ENCODE measurements around the gene BCAR3.

DNA sequence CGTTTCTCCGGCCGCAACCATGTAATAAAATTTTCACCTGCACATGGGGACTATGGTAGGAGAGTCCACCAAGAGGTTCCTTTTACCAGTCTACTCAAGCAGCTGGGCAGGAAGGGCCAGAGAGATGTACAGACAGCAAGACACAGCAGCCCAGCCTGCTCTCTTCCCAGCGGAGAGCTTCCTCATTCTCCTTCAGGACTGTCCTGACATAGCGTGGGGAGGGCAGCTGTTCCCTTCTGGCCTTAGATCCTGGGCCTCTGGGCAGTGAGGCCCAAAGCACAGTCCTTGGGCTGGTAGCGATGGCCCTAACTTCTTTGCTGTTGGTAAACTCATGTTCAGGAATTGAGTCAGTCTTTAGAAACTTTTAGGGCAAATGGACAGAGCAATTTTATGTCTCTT lies 89.1 kb downstream of the BCAR3 start:
- TF ChIP-seq, protein P1, sequence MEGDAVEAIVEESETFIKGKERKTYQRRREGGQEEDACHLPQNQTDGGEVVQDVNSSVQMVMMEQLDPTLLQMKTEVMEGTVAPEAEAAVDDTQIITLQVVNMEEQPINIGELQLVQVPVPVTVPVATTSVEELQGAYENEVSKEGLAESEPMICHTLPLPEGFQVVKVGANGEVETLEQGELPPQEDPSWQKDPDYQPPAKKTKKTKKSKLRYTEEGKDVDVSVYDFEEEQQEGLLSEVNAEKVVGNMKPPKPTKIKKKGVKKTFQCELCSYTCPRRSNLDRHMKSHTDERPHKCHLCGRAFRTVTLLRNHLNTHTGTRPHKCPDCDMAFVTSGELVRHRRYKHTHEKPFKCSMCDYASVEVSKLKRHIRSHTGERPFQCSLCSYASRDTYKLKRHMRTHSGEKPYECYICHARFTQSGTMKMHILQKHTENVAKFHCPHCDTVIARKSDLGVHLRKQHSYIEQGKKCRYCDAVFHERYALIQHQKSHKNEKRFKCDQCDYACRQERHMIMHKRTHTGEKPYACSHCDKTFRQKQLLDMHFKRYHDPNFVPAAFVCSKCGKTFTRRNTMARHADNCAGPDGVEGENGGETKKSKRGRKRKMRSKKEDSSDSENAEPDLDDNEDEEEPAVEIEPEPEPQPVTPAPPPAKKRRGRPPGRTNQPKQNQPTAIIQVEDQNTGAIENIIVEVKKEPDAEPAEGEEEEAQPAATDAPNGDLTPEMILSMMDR (IDR thresholded peaks at IDR 0.05 in 4 of 5, conservative IDR thresholded peaks at IDR 0.05 in 1 of 5): no peak
- no peak for TF ChIP-seq POLR2A (IDR thresholded peaks at IDR 0.05)

Measured in gastrocnemius medialis (tissue), 4 donors.